HCT116 (cell line): ENCODE results near the gene ERN1.

Experiments
- ELF1 ChIP-seq: IDR thresholded peaks from 2 replicates; pipeline ENCODE4 v1.6.1; 2012; ENCODE audit warnings: low read depth, borderline replicate concordance
- POLR2AphosphoS5 ChIP-seq: IDR thresholded peaks from 2 replicates; pipeline ENCODE4 v1.6.1; 2011; ENCODE audit warnings: mild to moderate bottlenecking, low read depth, low read length, moderate library complexity
- YY1 ChIP-seq: IDR thresholded peaks from 2 replicates; pipeline ENCODE4 v1.6.1; 2011; ENCODE audit warnings: low read length, low read depth, moderate library complexity, mild to moderate bottlenecking; ENCODE audit not compliant: insufficient replicate concordance; ENCODE audit errors: extremely low read depth
- TF ChIP-seq, protein P1 (sequence below), 3 experiments: fragments of 200-600 bp in 1 of 3; sonication (generic) in 1 of 3; IDR thresholded peaks in 2 of 3; conservative IDR thresholded peaks in 1 of 3; 2 replicates each; pipeline ENCODE4 v1.5.1; 2012 to 2017; ENCODE audit warnings: low read depth in 2 of 3, low read length in 2 of 3, antibody characterized with exemption in 1 of 3, borderline replicate concordance in 1 of 3, control low read depth in 1 of 3, mild to moderate bottlenecking in 1 of 3, mixed read lengths in 1 of 3, mixed run types in 1 of 3, moderate library complexity in 1 of 3; ENCODE audit not compliant: insufficient read depth in 1 of 3

- TF ChIP-seq POLR2AphosphoS5, result no peak
- TF ChIP-seq, protein P1, sequence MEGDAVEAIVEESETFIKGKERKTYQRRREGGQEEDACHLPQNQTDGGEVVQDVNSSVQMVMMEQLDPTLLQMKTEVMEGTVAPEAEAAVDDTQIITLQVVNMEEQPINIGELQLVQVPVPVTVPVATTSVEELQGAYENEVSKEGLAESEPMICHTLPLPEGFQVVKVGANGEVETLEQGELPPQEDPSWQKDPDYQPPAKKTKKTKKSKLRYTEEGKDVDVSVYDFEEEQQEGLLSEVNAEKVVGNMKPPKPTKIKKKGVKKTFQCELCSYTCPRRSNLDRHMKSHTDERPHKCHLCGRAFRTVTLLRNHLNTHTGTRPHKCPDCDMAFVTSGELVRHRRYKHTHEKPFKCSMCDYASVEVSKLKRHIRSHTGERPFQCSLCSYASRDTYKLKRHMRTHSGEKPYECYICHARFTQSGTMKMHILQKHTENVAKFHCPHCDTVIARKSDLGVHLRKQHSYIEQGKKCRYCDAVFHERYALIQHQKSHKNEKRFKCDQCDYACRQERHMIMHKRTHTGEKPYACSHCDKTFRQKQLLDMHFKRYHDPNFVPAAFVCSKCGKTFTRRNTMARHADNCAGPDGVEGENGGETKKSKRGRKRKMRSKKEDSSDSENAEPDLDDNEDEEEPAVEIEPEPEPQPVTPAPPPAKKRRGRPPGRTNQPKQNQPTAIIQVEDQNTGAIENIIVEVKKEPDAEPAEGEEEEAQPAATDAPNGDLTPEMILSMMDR (IDR thresholded peaks at IDR 0.05 in 2 of 3, conservative IDR thresholded peaks at IDR 0.05 in 1 of 3; ENCODE audit: borderline replicate concordance in 1 of 3, insufficient read depth in 1 of 3, low read depth in 2 of 3, low read length in 2 of 3), result no peak
- TF ChIP-seq ELF1, result no peak
- TF ChIP-seq YY1, result no peak
Measured at GRCh38 chr17:64115822-64116534, 14.0 kb downstream of the ERN1 start.
